K562 (cell line): ENCODE data around the gene XRN2. TPM values are rescaled to one million over a fixed set of nuclear protein-coding genes. Genes with fewer than 3 reads are reported as not detected.
"Not testable (repeated sequence)": the region's sequence is repeated elsewhere in the genome, so short reads cannot be mapped to it uniquely, and the experiment has no call there.

ENCODE experiments used
- ATAC-seq: fragments of 200-7000 bp; cut with Tn5 transposase; 3 replicates; pipeline ENCODE4 v1.9.1; 2020; ENCODE audit warnings: moderate library complexity
- BruUV-seq: library from RNA; stranded (reverse); fragments of 400-500 nt; replicated peaks from 2 replicates; lab custom pipeline; 2021; lab: Mats Ljungman, UMichigan
- CTCF ChIA-PET: fragments of 300-600 bp; formaldehyde crosslinking; extraction: SDS; loops from one replicate; lab custom pipeline; 2021; ENCODE audit warnings: low intra/inter-chr PET ratio; lab: Yijun Ruan, JAX
- POLR2A ChIA-PET: fragments of 300-600, 350-650 bp; sonication (Branson Sonifier 250); formaldehyde crosslinking; extraction: SDS; loops from one replicate; lab custom pipeline; 2021; ENCODE audit warnings: antibody characterized with exemption, inconsistent platforms; lab: Yijun Ruan, JAX
- DNase-seq, 4 experiments: peaks; one replicate each; pipeline versions ENCODE4 v3.0.0 to v3.0.0-alpha.2; 2011 to 2018; ENCODE audit warnings: low spot score in 3 of 4, mixed read lengths in 3 of 4; ENCODE audit errors: extremely low read depth in 1 of 4
- FAIRE-seq: peaks from 2 replicates; lab custom pipeline; 2011; peaks lifted over from hg19 to GRCh38; lab: Jason Lieb, UNC
- H2AFZ ChIP-seq: 2 replicates; pipeline ENCODE4 v1.6.0; 2011; ENCODE audit warnings: low read depth, low read length, control low read depth, inconsistent platforms
- H3K27ac ChIP-seq: fragments of 200-600 bp; 3 replicates; pipeline ENCODE4 v1.8.0; 2011; ENCODE audit warnings: low read depth, mild to moderate bottlenecking, control low read depth, inconsistent platforms, low read length, moderate library complexity, mixed read lengths; ENCODE audit errors: extremely low read depth
- H3K27me3 ChIP-seq, 2 experiments: fragments of 300-600 bp in 1 of 2; 2 replicates in 1 of 2; 3 replicates in 1 of 2; pipeline versions ENCODE4 v1.6.0 to v1.8.0; 2011; ENCODE audit warnings: inconsistent platforms in 2 of 2, low read length in 2 of 2, mild to moderate bottlenecking in 1 of 2, mixed read lengths in 1 of 2, moderate library complexity in 1 of 2; ENCODE audit not compliant: control insufficient read depth in 2 of 2, insufficient read depth in 2 of 2
- H3K36me3 ChIP-seq: fragments of 300-600 bp; 3 replicates; pipeline ENCODE4 v1.8.0; 2011; ENCODE audit warnings: mild to moderate bottlenecking, low read length, inconsistent platforms; ENCODE audit not compliant: control insufficient read depth, insufficient read depth
- H3K4me1 ChIP-seq, 2 experiments: fragments of 200-600 bp in 1 of 2; replicated peaks in 1 of 2; 2 replicates in 1 of 2; 3 replicates in 1 of 2; pipeline versions ENCODE4 v1.5.1 to v1.8.0; 2011; ENCODE audit warnings: inconsistent platforms in 2 of 2, low read length in 2 of 2, mild to moderate bottlenecking in 1 of 2, mixed read lengths in 1 of 2, moderate library complexity in 1 of 2; ENCODE audit not compliant: control insufficient read depth in 2 of 2, insufficient read depth in 2 of 2
- H3K4me2 ChIP-seq: 2 replicates; pipeline ENCODE4 v1.6.1; 2011; ENCODE audit warnings: low read length, control low read depth, inconsistent platforms, mixed read lengths; ENCODE audit not compliant: insufficient read depth
- H3K4me3 ChIP-seq: fragments of 200-600 bp; sonication (generic), shearing (Covaris generic); 2 replicates; pipeline ENCODE4 v1.5.1; 2016; ENCODE audit warnings: control low read depth, inconsistent platforms
- H3K79me2 ChIP-seq: fragments of 200-600 bp; 3 replicates; pipeline ENCODE4 v1.8.0; 2011; ENCODE audit warnings: low read length, inconsistent platforms; ENCODE audit not compliant: control insufficient read depth, insufficient read depth
- H3K9ac ChIP-seq, 2 experiments: 2 replicates each; pipeline versions ENCODE4 v1.6.0 to v1.6.1; 2011; ENCODE audit warnings: low read depth in 2 of 2, low read length in 2 of 2, control low read depth in 1 of 2, inconsistent platforms in 1 of 2, mild to moderate bottlenecking in 1 of 2, mixed read lengths in 1 of 2; ENCODE audit not compliant: insufficient read depth in 1 of 2
- H3K9me1 ChIP-seq: one replicate; pipeline ENCODE4 v1.6.0; 2011; ENCODE audit warnings: inconsistent platforms, mild to moderate bottlenecking, low read length, moderate library complexity; ENCODE audit not compliant: control insufficient read depth, insufficient read depth
- H3K9me3 ChIP-seq: replicated peaks from 2 replicates; pipeline ENCODE4 v1.5.1; 2011; ENCODE audit warnings: low read depth, low read length, inconsistent platforms; ENCODE audit not compliant: control insufficient read depth, insufficient read depth
- H4K20me1 ChIP-seq: replicated peaks from 2 replicates; pipeline ENCODE4 v1.6.1; 2011; ENCODE audit warnings: low read length, inconsistent platforms, mixed read lengths; ENCODE audit not compliant: control insufficient read depth, insufficient read depth
- HNRNPK ChIP-seq: fragments of 200-400 bp; formaldehyde crosslinking; IDR thresholded peaks from one replicate; pipeline ENCODE4 v1.6.1; 2018; ENCODE audit warnings: mild to moderate bottlenecking, low read depth, low read length; ENCODE audit not compliant: poor library complexity, severe bottlenecking
- MED1 ChIP-seq: sonication (generic); formaldehyde crosslinking; IDR thresholded peaks from 2 replicates; pipeline ENCODE4 v1.8.1; 2023; ENCODE audit warnings: missing genetic modification reagents, borderline replicate concordance
- WGBS: fragments of 100-300 bp; shearing (Covaris generic); methylation state at CpG from one replicate; pipeline ENCODE4 v1.1.6; 2016; ENCODE audit warnings: low coverage, mixed read lengths; ENCODE audit not compliant: insufficient coverage; ENCODE audit errors: missing lambda C conversion rate; 5-methylcytosine and 5-hydroxymethylcytosine counted together
- in situ Hi-C: fragments of 300-500 bp; cut with MboI; formaldehyde crosslinking; loops from 4 replicates; pipeline ENCODE4 v1.15.0; 2018; ENCODE audit warnings: inconsistent platforms, mixed read lengths
- intact Hi-C: fragments of 100-400 bp; cut with micrococcal nuclease; formaldehyde crosslinking; loops from 2 replicates; pipeline ENCODE4 v1.14.2; 2022
- polyA plus RNA-seq, 8 experiments: library from polyadenylated mRNA; depleted of rRNA in 4 of 8; stranded (reverse) in 5 of 8; unstranded in 3 of 8; fragments of >200 nt; fragmentation: Nextera tagmentation in 2 of 8; fragmentation: Illumina TruSeq in 1 of 8; extraction: Ambion mirVana in 2 of 8; extraction: Trizol in 1 of 8; gene quantifications; 2 replicates each; pipeline versions ENCODE4 v1.2.1 to v1.2.3, GENCODE V29; 2011 to 2014; ENCODE audit warnings: inconsistent platforms in 1 of 8, missing spikeins in 1 of 8
- total RNA-seq, 7 experiments: library from RNA; depleted of rRNA in 6 of 7; stranded (reverse); fragments of >200 nt in 6 of 7; fragmentation: Illumina TruSeq in 2 of 7; extraction: Trizol in 2 of 7; gene quantifications; 2 replicates each; pipeline versions ENCODE4 v1.2.1 to v1.2.3, GENCODE V29; 2011 to 2021; ENCODE audit warnings: low replicate concordance in 1 of 7

XRN2 gene
- total and polyA plus RNA-seq, 9 of the 15 experiments (the other 6 are each of a cell fraction or from before 2014, with no cell fraction given): 41.8 to 67.3 (median 51.4) TPM

- Histone ChIP-seq H3K9me1 (no peaks in the 10 kb centered on the region), H3K4me1 (no peaks in the 10 kb centered on the region), H4K20me1 (no peaks in the 10 kb centered on the region), H3K4me2 (no peak overlapping the region), H3K9me3 (no peaks in the 10 kb centered on the region), H3K4me3 (no peak overlapping the region), H3K27ac (no peak overlapping the region), H3K27me3 (no peaks in the 10 kb centered on the region)
- DNase-seq: no peak
- FAIRE-seq: no peak
- intact Hi-C loops (no loop called here), in situ Hi-C loops (no loop called here)
- BruUV-seq: no TSS peak
- ATAC-seq: no peak
- TF ChIP-seq MED1 (CRISPR knock-in tag) (no peak), HNRNPK (peak; percentile 34)
- TF ChIP-seq, all 486 proteins: peak for 1
- H3K9ac ChIP-seq: no peak overlapping the region
- no peaks in the 10 kb centered on the region for H3K36me3 ChIP-seq
- 0% methylated on average over 4 of the region's 4 CpGs for WGBS
- no peak overlapping the region for H2AFZ ChIP-seq
- H3K79me2 ChIP-seq: no peaks in the 10 kb centered on the region
- CTCF ChIA-PET: no interaction called here
- POLR2A ChIA-PET: no interaction called here
Measured at GRCh38 chr20:21421601-21422236, 118.6 kb downstream of the XRN2 start.

DNA sequence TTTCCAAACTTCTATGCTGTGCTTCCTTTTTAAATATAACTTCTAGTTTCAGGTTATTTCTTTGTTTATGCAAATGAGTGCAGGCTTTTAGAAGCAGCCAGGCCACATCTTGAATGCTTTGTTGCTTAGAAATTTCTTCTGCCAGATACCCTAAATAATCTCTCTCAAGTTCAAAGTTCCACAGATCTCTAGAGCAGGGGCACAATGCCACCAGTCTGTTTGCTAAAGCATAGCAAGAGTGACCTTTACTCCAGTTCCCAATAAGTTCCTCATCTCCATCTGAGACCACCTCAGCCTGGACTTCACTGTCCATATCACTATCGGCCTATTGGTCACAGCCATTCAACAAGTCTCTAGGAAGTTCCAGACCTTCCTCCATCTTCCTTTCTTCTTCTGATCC lies 120.6 kb downstream of the XRN2 start:
- BruUV-seq, H3K27ac ChIP-seq, H3K9ac ChIP-seq, FAIRE-seq, H3K27me3 ChIP-seq, H3K4me2 ChIP-seq, DNase-seq, H3K36me3 ChIP-seq, H3K9me1 ChIP-seq, H3K9me3 ChIP-seq, POLR2A ChIA-PET, H4K20me1 ChIP-seq, H3K4me1 ChIP-seq, H3K4me3 ChIP-seq, in situ Hi-C loops, CTCF ChIA-PET, H3K79me2 ChIP-seq, ATAC-seq, H2AFZ ChIP-seq, intact Hi-C loops: not testable (repeated sequence)
- WGBS: no CpG with 5 or more reads among the region's 1 CpG
